Measurements from ENCODE around the gene LRRC41.

DNA sequence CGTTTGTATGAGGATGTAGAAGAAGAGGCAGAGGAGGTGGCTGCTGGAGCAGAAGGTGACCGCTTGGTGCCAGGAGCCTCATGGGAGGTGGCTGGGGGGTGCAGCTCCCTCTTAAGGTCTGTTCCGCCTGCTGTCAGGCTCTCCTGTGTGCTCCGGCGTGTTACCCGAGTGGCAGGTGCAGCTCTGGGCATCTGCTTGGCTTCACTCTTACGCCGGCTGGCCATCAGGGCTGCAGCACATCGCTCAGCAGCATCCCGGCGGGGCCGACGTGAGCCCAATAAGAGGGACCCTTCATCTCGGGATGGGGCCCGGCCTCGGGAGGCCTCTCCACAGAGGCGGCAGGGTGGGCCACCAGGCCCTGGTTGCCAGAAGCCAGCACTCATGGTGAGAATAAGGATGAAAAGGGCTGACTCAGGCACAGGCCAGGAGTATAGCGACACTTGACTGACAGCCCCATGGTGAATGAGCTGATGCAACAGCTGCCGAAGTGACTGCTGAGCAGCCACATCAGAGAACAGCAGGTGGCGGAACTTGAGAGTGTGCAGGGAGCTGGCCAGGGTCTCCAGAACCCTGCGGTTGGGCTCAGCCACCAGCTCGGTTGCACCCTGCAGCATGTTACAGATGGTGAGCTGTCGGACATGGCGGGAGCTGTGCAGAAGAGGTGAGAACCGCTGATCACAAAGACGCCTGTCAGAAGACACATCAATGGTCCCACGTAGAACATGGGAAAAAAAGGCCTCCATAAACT, 17.5 kb downstream of the LRRC41 start:
- TF ChIP-seq CREB1 (IDR thresholded peaks at IDR 0.05) (no peak), CREB1 (CRISPR knock-in tag; IDR thresholded peaks at IDR 0.05) (no peak), TRIM22 (IDR thresholded peaks at IDR 0.05) (no peak), ETS1 (CRISPR knock-in tag; IDR thresholded peaks at IDR 0.05) (no peak), ZSCAN29 (CRISPR knock-in tag; conservative IDR thresholded peaks at IDR 0.05) (no peak), EZH2 (conservative IDR thresholded peaks at IDR 0.05; ENCODE audit: low read depth, low read length) (no peak), ZNF142 (CRISPR knock-in tag; IDR thresholded peaks at IDR 0.05) (no peak), ZNF883 (CRISPR knock-in tag; IDR thresholded peaks at IDR 0.05; ENCODE audit: not compliant biosample characterization) (no peak), GABPB1 (CRISPR knock-in tag; IDR thresholded peaks at IDR 0.05) (no peak), YY1 (IDR thresholded peaks at IDR 0.05; ENCODE audit: insufficient read depth, insufficient replicate concordance, low read depth, low read length) (no peak), THAP8 (CRISPR knock-in tag; IDR thresholded peaks at IDR 0.05; ENCODE audit: borderline replicate concordance) (no peak), MAFK (conservative IDR thresholded peaks at IDR 0.05 in 1 of 2, IDR thresholded peaks at IDR 0.05 in 1 of 2; ENCODE audit: low read length in 2 of 2) (peak in 1 of 2 experiments; percentile 20; a peak in 1 of 4 replicates), KDM5A (IDR thresholded peaks at IDR 0.05; ENCODE audit: borderline replicate concordance, low read length) (no peak)
